Anterior cingulate cortex (tissue), 58 donors: ENCODE measurements around the gene CHST15.
A peak's percentile ranks its signal among the peaks of the same experiment; 100 is the strongest.

Experiments used
- DNase-seq, 58 donors: peaks; one replicate each; lab custom pipeline; 2025; lab: John Stamatoyannopoulos, UW

Gene CHST15

GRCh38 chr10:124004663-124005004, 88.8 kb downstream of the CHST15 start:
- DNase-seq, result no peak

GRCh38 chr10:124003871-124004662, 89.3 kb downstream of the CHST15 start:
- no peak for DNase-seq

- no peak for DNase-seq
These were observed 89.9 kb downstream of the CHST15 start for GRCh38 chr10:124003481-124003870.

- no peak for DNase-seq
These were observed 90.4 kb downstream of the CHST15 start for GRCh38 chr10:124003070-124003419.

GRCh38 chr10:124002391-124003069, 90.9 kb downstream of the CHST15 start:
- DNase-seq, result no peak

- DNase-seq, result no peak
These were observed 91.8 kb downstream of the CHST15 start for GRCh38 chr10:124001391-124002148.

GRCh38 chr10:124000792-124001201, 92.6 kb downstream of the CHST15 start:
- no peak for DNase-seq

GRCh38 chr10:123999956-124000615, 93.3 kb downstream of the CHST15 start:
- no peak for DNase-seq

GRCh38 chr10:123999261-123999660, 94.1 kb downstream of the CHST15 start:
- DNase-seq, result no peak

- DNase-seq, result no peak
These were observed 94.9 kb downstream of the CHST15 start for GRCh38 chr10:123998197-123999141.

- DNase-seq, result peak in 5 of 58 donors; percentile 10 to 57 (median 23)
These were observed 95.8 kb downstream of the CHST15 start for GRCh38 chr10:123997486-123998196.

GRCh38 chr10:123997013-123997412, 96.4 kb downstream of the CHST15 start:
- DNase-seq, result no peak

GRCh38 chr10:123996302-123996701, 97.1 kb downstream of the CHST15 start:
- no peak for DNase-seq

GRCh38 chr10:123995461-123996131, 97.8 kb downstream of the CHST15 start:
- peak in 10 of 58 donors; percentile 5 to 34 (median 22) for DNase-seq

- DNase-seq, result no peak
These were observed 98.3 kb downstream of the CHST15 start for GRCh38 chr10:123995082-123995460.

- peak in 56 of 58 donors; percentile 33 to 90 (median 64) for DNase-seq
These were observed 98.8 kb downstream of the CHST15 start for GRCh38 chr10:123994417-123995081.

GRCh38 chr10:123993534-123994416, 99.6 kb downstream of the CHST15 start:
- DNase-seq, result no peak
